T-helper 2 cell treated with Interferon-gamma antibody and Interleukin-4, amounts not matched to agents 5 μg/mL and 100 μg/mL, for 36 hours (primary cell): Measurements from ENCODE around the gene THSD8.

Experiments
- DNase-seq: peaks from one replicate; pipeline ENCODE4 v3.0.0; 2021; ENCODE audit warnings: low spot score
- H3K27ac Mint-ChIP-seq: one replicate; pipeline ENCODE4 v1.8.0; 2021; ENCODE audit warnings: mild to moderate bottlenecking, mixed read lengths
- H3K27me3 Mint-ChIP-seq: one replicate; pipeline ENCODE4 v1.8.0; 2021; ENCODE audit warnings: low read depth, mixed read lengths
- H3K36me3 Mint-ChIP-seq: one replicate; pipeline ENCODE4 v1.8.0; 2021; ENCODE audit warnings: low read depth, mixed read lengths
- H3K4me1 Mint-ChIP-seq: one replicate; pipeline ENCODE4 v1.8.0; 2021; ENCODE audit warnings: low read depth, mixed read lengths
- H3K4me3 Mint-ChIP-seq: one replicate; pipeline ENCODE4 v1.8.0; 2022; ENCODE audit warnings: mild to moderate bottlenecking, moderate library complexity, mixed read lengths
- H3K9me3 Mint-ChIP-seq: one replicate; pipeline ENCODE4 v1.8.0; 2021; ENCODE audit warnings: mixed read lengths

THSD8 gene

DNA sequence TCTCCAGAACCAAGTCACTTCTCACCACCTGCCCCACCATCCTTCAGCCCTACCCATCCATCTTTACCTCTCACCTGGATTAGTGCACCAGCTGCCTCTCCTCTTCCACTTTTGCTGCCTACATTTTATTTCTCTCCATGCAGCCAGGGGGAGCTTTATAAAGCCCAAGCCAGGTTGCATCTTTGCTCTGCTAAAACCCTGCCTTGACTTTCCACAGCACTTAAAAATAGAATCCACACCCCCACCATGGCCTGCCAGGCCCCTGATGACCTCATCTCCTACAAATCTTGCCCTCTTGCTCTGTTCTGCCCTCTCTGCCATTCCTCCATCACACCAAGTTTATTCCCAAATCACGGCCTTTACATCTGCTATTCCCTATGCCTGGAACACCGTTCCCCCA lies 28.3 kb upstream of the THSD8 start:
- H3K4me3 Mint-ChIP-seq = peak overlapping the region; percentile 2
- H3K27me3 Mint-ChIP-seq = no peaks in the 10 kb centered on the region
- H3K9me3 Mint-ChIP-seq = no peaks in the 10 kb centered on the region
- no peak for DNase-seq
- H3K36me3 Mint-ChIP-seq = no peaks in the 10 kb centered on the region
- H3K4me1 Mint-ChIP-seq = peaks cover 8% of the 10 kb centered on the region
- peak overlapping the region; percentile 9 for H3K27ac Mint-ChIP-seq

DNA sequence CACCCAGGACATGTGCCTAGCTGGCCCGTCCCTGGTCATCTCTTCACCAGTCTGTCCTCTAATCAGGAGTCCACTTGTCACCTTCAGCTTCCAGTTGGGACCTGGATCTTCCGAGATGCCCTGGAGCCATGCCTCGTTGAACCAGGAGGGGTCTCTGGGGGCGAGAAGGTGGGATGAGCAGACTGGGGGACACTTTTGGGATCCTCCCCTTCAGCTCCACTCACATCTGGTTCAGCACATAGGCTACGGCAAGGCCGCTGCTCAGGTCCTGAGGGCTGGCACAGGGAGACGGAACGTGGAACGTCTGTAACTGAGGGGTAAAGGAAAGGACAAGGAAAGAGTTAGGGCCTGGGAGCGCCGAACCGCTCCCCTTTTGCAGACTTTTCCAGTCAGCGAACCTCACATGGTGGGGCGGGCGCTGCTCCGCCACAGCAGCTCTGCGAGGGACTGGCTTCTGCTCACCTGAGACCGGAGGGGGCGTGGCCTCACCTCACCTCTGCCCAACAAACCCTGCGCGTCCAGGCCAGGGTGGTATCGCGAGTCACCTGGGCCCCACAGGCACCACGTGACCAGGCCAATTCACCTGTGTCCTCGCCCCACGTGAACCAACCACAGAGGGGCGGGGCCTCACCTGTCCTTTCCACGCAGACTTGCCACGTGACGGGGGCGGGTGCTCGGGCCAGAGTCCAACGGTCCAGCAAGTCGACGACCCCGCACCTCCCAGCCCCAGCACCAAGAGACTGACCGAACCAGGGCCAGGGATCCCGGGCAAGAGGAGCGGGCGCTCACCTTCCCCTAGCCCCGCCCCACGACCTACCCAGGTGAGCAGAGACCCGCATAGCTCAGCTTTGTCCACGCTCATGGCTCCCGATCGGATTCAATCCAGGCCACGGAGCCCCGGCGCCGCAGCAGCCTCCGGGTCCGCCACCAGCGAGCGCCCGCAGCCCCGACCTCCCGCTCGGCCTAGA lies 27.0 kb upstream of the THSD8 start, which contains the start of gene HOOK2:
Gene HOOK2 (minus strand): TSS at position 965 of the 968 bp plus-strand sequence. CDS start 103 bp downstream, at position 862.
- Mint-ChIP-seq H3K27me3 (no peaks in the 10 kb centered on the region), H3K4me1 (peaks cover 15% of the 10 kb centered on the region), H3K9me3 (no peaks in the 10 kb centered on the region), H3K27ac (peak within 1 kb of the TSS; percentile 78), H3K36me3 (no peaks in the 10 kb centered on the region), H3K4me3 (peak within 1 kb of the TSS; percentile 74)
- DNase-seq = no peak

DNA sequence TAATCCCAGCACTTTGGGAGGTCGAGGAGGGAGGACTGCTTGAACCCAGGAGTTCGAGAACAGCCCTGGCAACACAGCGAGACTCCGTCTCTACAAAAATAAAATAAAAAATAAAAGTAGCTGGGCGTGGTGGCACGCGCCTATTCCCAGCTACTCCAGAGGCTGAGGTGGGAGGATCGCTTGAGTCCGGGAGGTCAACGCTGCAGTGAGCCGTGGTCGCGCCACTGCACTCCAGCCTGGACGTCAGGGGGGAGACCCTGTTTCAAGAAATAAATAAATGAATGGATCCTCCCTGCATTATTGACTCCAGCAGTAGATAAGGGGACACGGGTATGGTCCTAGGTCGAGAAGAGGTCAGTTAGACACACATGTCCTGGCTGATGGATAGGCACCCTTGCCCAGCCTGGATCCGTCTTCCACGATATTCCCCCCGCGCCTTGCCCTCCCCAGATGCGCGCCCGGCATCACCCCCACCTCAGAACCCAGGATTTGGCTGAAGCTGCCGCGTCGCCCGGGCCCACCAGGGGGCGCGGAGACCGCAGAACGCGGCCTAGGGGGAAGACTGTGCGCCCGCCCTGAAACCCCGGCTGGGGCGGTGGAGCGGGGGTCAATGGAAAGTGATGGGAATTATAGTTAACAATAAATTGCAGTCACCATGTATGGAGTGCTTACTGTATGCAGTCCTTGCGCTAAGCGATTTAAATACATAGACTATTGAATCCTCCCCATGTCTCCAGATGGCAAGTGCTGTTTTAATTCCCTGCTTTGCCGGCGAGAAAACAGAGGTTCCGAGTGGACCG lies 24.5 kb upstream of the THSD8 start:
- no peaks in the 10 kb centered on the region for H3K9me3 Mint-ChIP-seq
- H3K36me3 Mint-ChIP-seq = no peaks in the 10 kb centered on the region

DNA sequence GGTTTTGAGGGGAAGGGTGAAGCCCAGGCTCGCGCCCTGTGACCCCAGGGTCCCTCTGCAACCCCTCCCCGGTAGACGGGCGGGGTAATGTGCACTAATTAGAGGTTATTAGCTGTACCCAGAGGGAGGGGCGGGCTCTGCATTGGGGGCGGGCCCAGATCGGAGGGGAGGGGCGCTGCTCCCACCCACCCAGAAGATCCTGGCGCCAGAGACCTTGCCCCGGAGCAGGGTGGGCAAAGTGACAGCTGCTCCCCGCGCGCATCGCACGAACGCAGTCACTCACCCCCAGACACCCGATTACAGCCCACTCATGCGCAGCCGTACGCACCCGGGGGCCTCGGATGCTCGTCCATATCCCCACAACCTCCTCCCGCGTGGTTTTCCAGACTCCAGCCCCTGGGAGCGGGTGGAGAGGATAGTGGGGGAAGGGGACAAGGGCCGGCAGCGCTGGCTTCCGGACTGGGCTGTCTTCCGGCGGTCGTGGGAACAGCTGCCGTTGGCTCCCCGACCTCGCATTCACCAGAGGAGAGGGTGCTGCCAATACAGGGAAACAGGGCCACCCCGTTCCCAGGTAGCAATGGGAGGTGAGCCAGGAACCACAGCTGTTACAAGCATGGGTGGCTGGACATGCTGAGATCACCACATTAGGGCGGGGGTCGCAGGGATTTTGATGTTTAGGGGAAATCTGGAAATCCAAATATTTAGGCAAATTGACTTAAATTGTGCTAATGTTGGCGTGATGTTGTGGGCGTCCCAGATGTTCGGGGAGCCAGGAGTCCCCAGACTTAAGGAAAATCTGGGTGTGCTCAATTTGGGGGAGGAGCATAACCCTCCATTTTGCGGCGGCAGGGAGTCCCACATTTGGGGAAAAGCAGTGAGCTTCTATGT lies 23.6 kb upstream of the THSD8 start:
- Mint-ChIP-seq H3K4me1 (peaks cover 25% of the 10 kb centered on the region), H3K4me3 (peak overlapping the region; percentile 81), H3K9me3 (no peaks in the 10 kb centered on the region), H3K36me3 (no peaks in the 10 kb centered on the region), H3K27ac (peak overlapping the region; percentile 87), H3K27me3 (no peaks in the 10 kb centered on the region)
- peak; percentile 48 for DNase-seq

More for the DNA sequence above, 24.5 kb upstream of the THSD8 start:
- H3K4me3 Mint-ChIP-seq = peak overlapping the region; percentile 81
- H3K27ac Mint-ChIP-seq = peak overlapping the region; percentile 87
- peaks cover 25% of the 10 kb centered on the region for H3K4me1 Mint-ChIP-seq
- peak; percentile 83 for DNase-seq
- H3K27me3 Mint-ChIP-seq = no peaks in the 10 kb centered on the region

DNA sequence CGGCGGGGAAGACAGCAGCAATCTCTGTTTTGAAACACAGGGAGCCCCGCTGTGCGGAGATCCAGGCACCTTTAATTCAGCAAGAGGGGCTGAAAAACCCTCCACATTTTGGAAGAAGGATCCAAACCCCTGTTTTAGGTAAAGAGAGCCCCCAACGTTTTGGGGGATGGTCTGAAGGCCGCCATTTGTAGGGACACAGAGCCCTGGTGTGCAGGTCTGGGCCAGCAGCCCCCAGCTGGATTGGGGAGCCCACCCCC lies 23.0 kb upstream of the THSD8 start:
- no peaks in the 10 kb centered on the region for H3K36me3 Mint-ChIP-seq
- H3K9me3 Mint-ChIP-seq = no peaks in the 10 kb centered on the region

DNA sequence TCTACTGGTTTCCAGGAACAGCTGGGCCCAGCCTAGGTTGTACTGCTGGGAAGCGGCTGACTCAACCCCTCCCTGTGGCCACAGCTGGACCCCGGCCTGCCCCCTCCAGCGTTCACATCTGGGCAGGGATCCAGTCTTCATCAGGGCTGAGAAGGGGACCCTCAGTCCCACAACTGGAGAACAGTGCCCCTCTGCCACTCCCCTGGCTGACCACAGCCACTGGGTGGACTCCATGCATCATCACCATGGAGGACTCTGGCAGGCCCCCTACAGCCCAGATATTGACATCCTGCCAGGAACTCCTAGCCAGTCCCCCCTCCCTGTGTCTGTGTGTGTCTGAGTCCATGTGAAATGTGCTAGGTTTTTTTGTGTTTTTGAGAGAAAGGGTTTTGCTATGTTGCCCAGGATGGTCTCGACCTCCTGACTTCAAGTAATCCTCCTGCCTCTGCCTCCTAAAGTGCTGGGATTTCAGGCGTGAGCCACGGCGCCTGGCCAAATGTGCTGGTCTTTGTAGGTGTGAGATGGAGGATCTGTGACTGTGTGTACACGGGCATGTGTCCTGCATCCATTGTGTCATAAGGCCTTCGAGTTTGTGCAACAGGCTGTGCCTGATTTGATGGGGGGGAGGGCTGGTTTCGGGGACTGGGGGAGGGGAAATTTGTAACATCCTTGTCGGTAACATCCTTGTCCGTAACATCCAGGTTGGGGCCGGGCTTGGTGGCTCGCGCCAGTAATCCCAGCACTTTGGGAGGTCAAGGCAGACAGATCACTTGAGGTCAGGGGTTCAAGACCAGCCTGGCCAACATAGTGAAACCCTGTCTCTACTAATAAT lies 22.5 kb upstream of the THSD8 start:
- H3K36me3 Mint-ChIP-seq = no peaks in the 10 kb centered on the region
- DNase-seq = no peak
- peaks cover 28% of the 10 kb centered on the region for H3K4me1 Mint-ChIP-seq
- H3K27ac Mint-ChIP-seq = peak overlapping the region; percentile 81
- peak overlapping the region; percentile 66 for H3K4me3 Mint-ChIP-seq
- no peaks in the 10 kb centered on the region for H3K27me3 Mint-ChIP-seq
- no peaks in the 10 kb centered on the region for H3K9me3 Mint-ChIP-seq

More for the DNA sequence above, 23.0 kb upstream of the THSD8 start:
- Mint-ChIP-seq H3K27ac (peak overlapping the region; percentile 87), H3K4me3 (peak overlapping the region; percentile 81), H3K4me1 (peaks cover 28% of the 10 kb centered on the region), H3K27me3 (no peaks in the 10 kb centered on the region)
- DNase-seq = no peak

DNA sequence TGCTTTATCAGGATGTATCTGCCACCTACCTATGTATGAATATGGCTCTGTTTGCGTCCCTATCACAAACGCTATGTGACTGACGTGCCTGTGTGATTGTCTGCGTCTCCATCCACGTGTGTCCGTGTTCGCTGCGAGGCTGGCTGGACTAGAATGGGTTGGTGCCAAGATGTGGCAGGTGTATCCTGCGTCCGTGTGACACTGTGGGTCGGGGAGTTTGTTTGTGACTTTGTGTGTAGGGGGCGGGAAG lies 19.8 kb upstream of the THSD8 start:
- H3K4me3 Mint-ChIP-seq = peak overlapping the region; percentile 92
- no peaks in the 10 kb centered on the region for H3K9me3 Mint-ChIP-seq
- H3K4me1 Mint-ChIP-seq = peaks cover 29% of the 10 kb centered on the region
- H3K36me3 Mint-ChIP-seq = no peaks in the 10 kb centered on the region
- H3K27me3 Mint-ChIP-seq = no peaks in the 10 kb centered on the region
- peak overlapping the region; percentile 99 for H3K27ac Mint-ChIP-seq
- no peak for DNase-seq

DNA sequence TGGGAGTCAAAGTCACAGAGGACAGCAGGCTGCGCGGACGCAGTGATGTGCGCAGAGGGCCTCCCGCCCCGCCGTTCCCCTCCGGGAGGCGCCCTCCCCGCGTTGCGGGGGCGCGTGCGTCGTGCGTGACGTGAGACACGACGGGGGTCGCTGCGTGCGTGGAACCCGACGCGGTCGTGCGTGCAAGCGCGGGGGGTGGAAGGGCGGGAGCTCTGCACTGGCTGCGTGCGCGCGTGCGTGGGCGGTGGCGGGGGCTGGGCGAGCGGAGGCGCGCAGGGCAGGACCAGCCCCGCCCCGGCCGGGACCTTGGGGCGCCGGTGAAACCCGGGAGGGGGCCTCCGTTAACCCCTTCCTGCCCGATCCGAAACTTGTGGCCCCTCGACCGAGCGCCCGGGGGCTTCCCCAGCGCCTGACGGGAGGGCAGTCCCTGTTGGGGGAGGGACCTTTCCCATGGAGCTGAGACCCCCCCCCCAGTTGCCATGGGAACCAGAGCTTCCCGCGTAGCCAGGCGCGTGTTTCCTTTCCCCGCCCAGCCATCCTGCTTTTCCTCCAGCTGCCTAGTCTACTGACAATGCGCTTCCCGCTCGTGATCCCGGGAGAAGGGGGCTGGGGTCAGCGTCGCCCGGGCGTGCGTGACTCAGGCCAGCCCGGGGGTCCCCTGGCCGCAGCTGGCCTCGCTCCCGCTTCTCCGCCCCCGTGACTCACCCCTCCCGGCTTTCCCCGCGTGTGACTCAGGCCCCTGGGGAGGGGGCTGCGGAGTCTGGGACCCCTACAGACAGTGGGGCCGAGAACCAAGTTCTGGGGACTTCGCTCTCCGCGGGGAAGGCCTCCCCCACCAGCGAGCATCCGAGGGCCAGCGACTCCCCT lies 19.2 kb upstream of the THSD8 start:
- Mint-ChIP-seq H3K27ac (peak overlapping the region; percentile 99), H3K27me3 (no peaks in the 10 kb centered on the region), H3K9me3 (no peaks in the 10 kb centered on the region), H3K36me3 (no peaks in the 10 kb centered on the region), H3K4me3 (peak overlapping the region; percentile 92), H3K4me1 (peaks cover 27% of the 10 kb centered on the region)
- DNase-seq = peak; percentile 90

DNA sequence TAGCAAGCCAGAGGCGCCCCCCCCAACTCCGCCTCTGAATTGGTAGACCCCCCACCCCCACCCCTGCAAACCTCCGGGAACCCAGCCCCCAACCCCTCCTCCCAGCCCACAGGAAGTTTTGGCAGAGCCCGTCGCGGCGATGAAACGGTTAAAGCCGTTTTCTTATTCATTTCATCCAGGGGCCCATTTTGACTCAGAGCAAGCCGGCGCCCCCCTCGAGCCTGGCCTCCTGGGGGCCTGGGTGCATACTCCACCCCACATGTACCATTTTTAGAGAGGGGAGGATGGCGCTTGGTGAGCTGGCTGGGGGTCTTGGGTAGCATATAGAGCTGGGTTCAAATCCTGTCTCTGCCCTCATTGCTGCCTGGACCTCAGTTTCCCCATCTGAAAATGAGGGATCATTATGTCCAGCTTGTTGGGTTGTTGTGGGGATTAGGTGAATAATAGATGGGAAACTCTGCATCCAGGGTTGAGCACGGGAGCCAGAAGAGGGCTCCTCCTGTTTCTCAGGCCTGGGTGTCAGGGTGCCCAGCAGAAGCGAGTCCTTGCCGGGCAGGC lies 18.5 kb upstream of the THSD8 start:
- DNase-seq = peak; percentile 74
- Mint-ChIP-seq H3K4me3 (peak overlapping the region; percentile 71), H3K4me1 (peaks cover 29% of the 10 kb centered on the region), H3K36me3 (no peaks in the 10 kb centered on the region), H3K27ac (no peak overlapping the region), H3K27me3 (no peaks in the 10 kb centered on the region), H3K9me3 (no peaks in the 10 kb centered on the region)

DNA sequence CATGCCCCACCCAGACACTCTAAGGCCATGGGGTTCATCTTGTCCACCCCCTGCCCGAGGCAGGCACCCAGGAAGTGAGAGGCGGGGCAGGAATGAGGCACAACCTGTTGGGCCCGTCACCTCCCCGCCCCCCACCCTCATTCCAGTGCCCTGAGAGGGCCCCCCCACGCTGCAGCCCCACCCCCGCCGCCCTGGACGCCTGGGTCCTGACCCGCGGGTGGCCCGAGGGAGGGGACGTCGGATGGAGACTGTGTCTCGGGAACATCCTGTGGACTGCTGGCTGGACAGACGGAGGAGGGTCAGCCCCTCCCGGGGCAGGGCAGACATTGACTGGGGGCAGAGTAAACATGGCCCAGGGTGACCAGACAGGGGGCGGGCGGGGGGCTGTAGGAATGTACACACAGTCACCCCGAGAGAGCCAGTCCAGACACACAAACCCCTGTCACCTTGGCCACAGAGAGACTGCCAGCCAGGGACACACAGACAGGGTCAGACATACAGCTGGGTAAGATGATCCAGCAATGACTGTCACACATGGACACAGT lies 17.9 kb upstream of the THSD8 start:
- H3K27ac Mint-ChIP-seq = no peak overlapping the region
- DNase-seq = peak; percentile 38
- peaks cover 27% of the 10 kb centered on the region for H3K4me1 Mint-ChIP-seq
- H3K9me3 Mint-ChIP-seq = no peaks in the 10 kb centered on the region
- no peaks in the 10 kb centered on the region for H3K36me3 Mint-ChIP-seq
- H3K4me3 Mint-ChIP-seq = peak overlapping the region; percentile 71
- H3K27me3 Mint-ChIP-seq = no peaks in the 10 kb centered on the region

DNA sequence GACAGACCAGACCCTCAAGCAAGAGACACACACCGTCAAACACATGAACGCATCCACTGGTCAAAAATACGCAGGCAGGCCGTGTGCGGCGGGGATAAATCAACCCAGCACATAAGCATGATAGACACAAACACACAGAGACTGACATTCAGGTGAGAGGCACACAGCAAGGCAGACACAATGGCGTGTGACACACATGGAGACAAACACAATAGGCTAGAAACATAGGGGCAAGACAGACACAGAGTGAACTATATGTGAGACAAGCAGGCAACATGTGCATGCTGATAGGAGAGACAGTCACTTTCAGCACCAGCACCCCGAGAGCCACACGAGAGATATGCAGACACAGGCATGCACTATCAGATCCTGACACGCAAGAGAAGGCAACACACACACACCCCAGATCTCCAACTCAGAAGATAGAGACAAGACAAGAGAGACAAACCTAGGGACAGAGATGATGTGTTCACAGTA lies 17.4 kb upstream of the THSD8 start:
- no peaks in the 10 kb centered on the region for H3K9me3 Mint-ChIP-seq
- H3K27ac Mint-ChIP-seq = no peak overlapping the region
- no peaks in the 10 kb centered on the region for H3K36me3 Mint-ChIP-seq
- no peaks in the 10 kb centered on the region for H3K27me3 Mint-ChIP-seq
- peak; percentile 28 for DNase-seq
- no peak overlapping the region for H3K4me3 Mint-ChIP-seq
- peaks cover 27% of the 10 kb centered on the region for H3K4me1 Mint-ChIP-seq

DNA sequence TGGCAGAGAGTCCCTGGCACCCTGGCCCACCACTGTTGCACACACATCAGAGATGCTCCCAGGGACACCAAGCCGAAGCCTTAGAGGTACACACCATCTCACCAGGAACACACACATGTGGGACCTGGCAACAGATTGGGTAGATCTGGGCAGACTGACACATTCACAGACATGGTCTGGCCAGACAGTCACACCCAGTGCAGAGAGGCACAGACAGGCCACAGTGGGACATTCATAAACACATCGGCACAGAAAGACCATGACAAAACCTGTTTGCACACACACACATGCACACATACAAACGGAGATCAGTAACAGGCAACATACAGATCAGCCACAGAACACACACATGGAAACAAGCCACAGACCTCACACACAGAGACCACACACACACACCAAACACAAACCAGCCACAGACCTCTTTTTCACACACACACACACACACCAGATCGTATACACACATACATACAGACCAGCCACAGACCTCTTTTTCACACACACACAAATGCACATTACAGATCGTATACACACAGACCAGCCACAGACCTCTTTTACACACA lies 16.9 kb upstream of the THSD8 start:
- Mint-ChIP-seq H3K9me3 (no peaks in the 10 kb centered on the region), H3K4me1 (peaks cover 25% of the 10 kb centered on the region), H3K4me3 (no peak overlapping the region), H3K27ac (no peak overlapping the region), H3K27me3 (no peaks in the 10 kb centered on the region), H3K36me3 (no peaks in the 10 kb centered on the region)
- peak; percentile 33 for DNase-seq
